Stimulated activated CD4-positive, alpha-beta T cell treated with anti-CD3 and anti-CD28 coated beads, Interleukin-15, amount 100 ng/mL, for 24 hours (primary cell): ENCODE data around the gene PEX7.
"Not testable (repeated sequence)": the region's sequence is repeated elsewhere in the genome, so short reads cannot be mapped to it uniquely, and the experiment has no call there.

Experiments
- DNase-seq: peaks from one replicate; pipeline ENCODE4 v3.0.0-alpha.2; 2020

PEX7 gene

GRCh38 chr6:136959471-136959891 lies 137.1 kb downstream of the PEX7 start:
- DNase-seq: no peak

DNA sequence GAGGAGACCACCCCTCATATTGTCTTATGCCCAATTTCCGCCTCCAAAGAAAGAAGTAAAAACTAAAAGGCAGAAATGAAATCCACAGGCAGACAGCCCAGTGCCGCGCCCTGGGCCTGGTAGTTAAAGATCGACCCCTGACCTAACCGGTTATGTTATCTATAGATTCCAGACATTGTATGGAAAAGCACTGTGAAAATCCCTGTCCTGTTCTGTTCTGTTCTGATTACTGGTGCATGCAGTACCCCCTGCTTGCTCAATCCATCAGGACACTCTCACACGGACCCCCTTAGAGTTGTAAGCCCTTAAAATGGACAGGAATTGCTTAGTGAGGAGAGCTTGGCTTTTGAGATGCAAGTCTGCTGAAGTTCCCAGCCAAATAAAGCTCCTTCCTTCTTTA lies 137.5 kb downstream of the PEX7 start:
- not testable (repeated sequence) for DNase-seq

DNA sequence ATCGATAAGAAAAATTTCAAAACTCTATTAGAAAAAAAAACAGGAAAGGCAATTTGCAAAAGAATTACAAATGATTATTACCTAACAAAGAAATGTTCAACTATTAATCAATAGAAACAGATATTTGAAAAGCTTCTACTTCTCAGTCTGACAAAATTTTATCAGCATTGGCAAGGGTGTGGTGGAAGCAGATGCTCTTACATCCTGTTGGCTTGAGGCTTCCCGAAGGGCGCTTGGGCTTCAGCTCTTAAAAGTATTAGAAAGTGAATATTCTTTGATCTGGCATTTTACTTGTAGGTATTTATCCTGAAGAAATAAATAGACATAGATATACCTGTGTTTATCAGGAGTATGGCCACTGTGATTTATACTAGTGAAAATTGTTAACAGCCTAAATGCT lies 138.4 kb downstream of the PEX7 start:
- no peak for DNase-seq

GRCh38 chr6:136961848-136962247 lies 139.5 kb downstream of the PEX7 start:
- no peak for DNase-seq

GRCh38 chr6:136962661-136963060 lies 140.3 kb downstream of the PEX7 start:
- no peak for DNase-seq

- no peak for DNase-seq
Measured at GRCh38 chr6:136963259-136963658, 140.9 kb downstream of the PEX7 start.
